Measurements from ENCODE around the gene RAD51B.

The RAD51B gene

DNA sequence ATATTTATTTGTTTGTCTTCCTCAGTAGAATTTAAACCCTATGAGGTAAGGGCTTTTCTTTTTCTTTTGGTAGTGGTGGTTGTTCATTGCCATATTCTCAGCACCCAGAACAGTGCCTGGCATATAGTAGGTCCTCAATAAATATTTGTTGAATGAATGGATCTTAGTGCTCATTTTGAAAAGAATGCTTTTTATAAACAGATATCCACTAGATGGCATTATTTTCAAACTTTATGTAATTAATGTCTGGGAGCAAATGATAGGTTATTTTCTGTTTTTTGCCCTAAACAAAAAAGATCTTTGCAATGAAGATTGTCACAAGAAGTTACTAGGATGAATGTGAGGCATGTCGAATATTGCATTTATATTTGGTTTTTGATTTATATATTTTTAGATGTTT lies 64.1 kb downstream of the RAD51B start:
- no peak for TF ChIP-seq TAF1 (IDR thresholded peaks at IDR 0.05; ENCODE audit: low read depth, low read length)
- TF ChIP-seq POU2F2 (IDR thresholded peaks at IDR 0.05; ENCODE audit: low read depth, low read length), result no peak
- TF ChIP-seq POLR2AphosphoS5 (IDR thresholded peaks at IDR 0.05; ENCODE audit: low read depth, low read length), result no peak
- TF ChIP-seq POLR2A (IDR thresholded peaks at IDR 0.05; ENCODE audit: low read depth, low read length), result no peak
- TF ChIP-seq PAX5 (IDR thresholded peaks at IDR 0.05; ENCODE audit: insufficient read depth, low read length, severe bottlenecking), result no peak
- no peak for TF ChIP-seq SPI1 (IDR thresholded peaks at IDR 0.05; ENCODE audit: low read depth, low read length)
- FAIRE-seq, result no peak
- DNase-seq (ENCODE audit: insufficient read length, low spot score), result no peak

DNA sequence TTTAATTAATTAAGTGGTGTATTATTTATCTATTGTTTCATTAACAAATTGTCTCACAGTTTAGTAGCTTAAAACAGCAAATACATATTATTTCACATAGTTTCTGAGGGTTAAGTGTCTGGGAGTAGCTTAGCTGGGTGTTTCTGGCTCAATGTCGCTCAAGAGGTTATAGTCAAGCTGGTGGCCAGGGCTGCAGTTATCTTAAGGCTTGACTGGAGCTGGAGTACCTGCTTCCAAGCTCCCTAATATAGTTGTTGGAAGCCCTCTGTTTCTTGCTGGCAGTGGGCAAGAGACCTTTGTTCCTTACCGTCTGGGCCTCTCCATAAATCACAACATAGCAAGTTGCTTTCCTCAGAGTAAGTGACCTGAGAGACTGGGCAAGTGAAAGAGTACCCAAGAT lies 66.6 kb downstream of the RAD51B start:
- FAIRE-seq (no peak), DNase-seq (ENCODE audit: insufficient read length, low spot score) (no peak)
- no peak for TF ChIP-seq POLR2AphosphoS5 (IDR thresholded peaks at IDR 0.05; ENCODE audit: low read depth, low read length)
- TF ChIP-seq SPI1 (IDR thresholded peaks at IDR 0.05; ENCODE audit: low read depth, low read length), result no peak
- no peak for TF ChIP-seq POU2F2 (IDR thresholded peaks at IDR 0.05; ENCODE audit: low read depth, low read length)
- no peak for TF ChIP-seq TAF1 (IDR thresholded peaks at IDR 0.05; ENCODE audit: low read depth, low read length)
- TF ChIP-seq PAX5 (IDR thresholded peaks at IDR 0.05; ENCODE audit: insufficient read depth, low read length, severe bottlenecking), result no peak
- no peak for TF ChIP-seq POLR2A (IDR thresholded peaks at IDR 0.05; ENCODE audit: low read depth, low read length)

DNA sequence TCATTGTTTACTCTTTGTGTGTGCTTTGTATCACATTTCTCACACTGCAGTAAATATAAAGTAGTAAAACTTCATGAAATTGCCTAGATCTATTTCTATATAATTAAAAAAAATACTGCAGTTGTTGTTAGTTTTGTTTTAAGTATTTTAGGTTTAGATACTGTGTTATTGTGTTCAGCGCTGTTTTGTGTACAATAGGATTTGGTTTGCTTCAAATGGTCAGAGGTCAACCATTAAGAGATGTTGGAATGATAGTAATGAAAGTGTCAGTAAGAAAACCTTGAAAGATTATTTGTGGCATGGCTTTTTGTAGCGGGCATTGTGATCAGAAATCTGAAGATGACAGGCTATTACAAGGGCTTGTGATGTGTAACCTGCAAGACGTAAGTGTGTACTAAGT lies 67.9 kb downstream of the RAD51B start:
- no peak for DNase-seq (ENCODE audit: insufficient read length, low spot score)
- TF ChIP-seq POLR2AphosphoS5 (IDR thresholded peaks at IDR 0.05; ENCODE audit: low read depth, low read length) (no peak), PAX5 (IDR thresholded peaks at IDR 0.05; ENCODE audit: insufficient read depth, low read length, severe bottlenecking) (no peak), POU2F2 (IDR thresholded peaks at IDR 0.05; ENCODE audit: low read depth, low read length) (no peak), POLR2A (IDR thresholded peaks at IDR 0.05; ENCODE audit: low read depth, low read length) (no peak), SPI1 (IDR thresholded peaks at IDR 0.05; ENCODE audit: low read depth, low read length) (no peak), TAF1 (IDR thresholded peaks at IDR 0.05; ENCODE audit: low read depth, low read length) (no peak)
- FAIRE-seq, result no peak

GRCh38 chr14:67889455-67889854 lies 69.9 kb downstream of the RAD51B start:
- TF ChIP-seq POLR2AphosphoS5 (IDR thresholded peaks at IDR 0.05; ENCODE audit: low read depth, low read length), result no peak
- no peak for TF ChIP-seq SPI1 (IDR thresholded peaks at IDR 0.05; ENCODE audit: low read depth, low read length)
- TF ChIP-seq PAX5 (IDR thresholded peaks at IDR 0.05; ENCODE audit: insufficient read depth, low read length, severe bottlenecking), result no peak
- TF ChIP-seq POU2F2 (IDR thresholded peaks at IDR 0.05; ENCODE audit: low read depth, low read length), result no peak
- TF ChIP-seq TAF1 (IDR thresholded peaks at IDR 0.05; ENCODE audit: low read depth, low read length), result no peak
- TF ChIP-seq POLR2A (IDR thresholded peaks at IDR 0.05; ENCODE audit: low read depth, low read length), result no peak
- DNase-seq (ENCODE audit: insufficient read length, low spot score) (no peak), FAIRE-seq (no peak)

DNA sequence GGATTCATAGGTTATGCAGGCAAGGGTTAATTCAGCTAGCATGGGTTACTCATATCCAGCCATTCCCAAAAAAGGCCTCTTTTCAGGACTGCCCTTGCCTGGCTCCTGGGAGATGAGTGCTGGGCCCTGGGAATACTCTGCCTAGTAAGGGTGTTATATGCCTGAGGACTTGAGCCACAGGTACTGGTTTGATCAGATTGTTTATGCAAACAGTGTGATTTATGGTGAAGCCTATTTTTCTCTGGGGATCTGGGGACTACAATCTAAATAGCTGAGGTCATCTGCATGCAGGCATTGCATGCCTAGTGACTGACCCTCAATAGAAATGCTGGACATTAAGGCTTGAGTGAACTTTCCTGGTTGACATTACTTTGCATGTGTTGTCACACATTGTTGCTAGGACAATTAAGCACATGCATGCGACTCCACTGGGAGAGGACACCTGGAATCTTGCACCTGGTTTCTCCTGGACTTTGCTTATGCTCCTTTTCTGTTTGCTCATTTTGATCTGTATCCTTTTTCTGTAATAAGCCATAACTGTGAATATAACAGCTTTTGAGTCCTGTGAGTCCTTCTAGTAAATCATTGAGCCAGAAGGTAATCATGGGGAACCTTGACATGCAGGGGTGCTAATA lies 73.0 kb downstream of the RAD51B start:
- FAIRE-seq, result no peak
- TF ChIP-seq POLR2A (IDR thresholded peaks at IDR 0.05; ENCODE audit: low read depth, low read length) (no peak), SPI1 (IDR thresholded peaks at IDR 0.05; ENCODE audit: low read depth, low read length) (no peak), POU2F2 (IDR thresholded peaks at IDR 0.05; ENCODE audit: low read depth, low read length) (no peak), PAX5 (IDR thresholded peaks at IDR 0.05; ENCODE audit: insufficient read depth, low read length, severe bottlenecking) (no peak), TAF1 (IDR thresholded peaks at IDR 0.05; ENCODE audit: low read depth, low read length) (no peak), POLR2AphosphoS5 (IDR thresholded peaks at IDR 0.05; ENCODE audit: low read depth, low read length) (no peak)
- DNase-seq (ENCODE audit: insufficient read length, low spot score), result no peak

GRCh38 chr14:67900231-67900630 lies 80.7 kb downstream of the RAD51B start:
- FAIRE-seq (no peak), DNase-seq (ENCODE audit: insufficient read length, low spot score) (no peak)
- TF ChIP-seq POLR2AphosphoS5 (IDR thresholded peaks at IDR 0.05; ENCODE audit: low read depth, low read length) (no peak), POLR2A (IDR thresholded peaks at IDR 0.05; ENCODE audit: low read depth, low read length) (no peak), SPI1 (IDR thresholded peaks at IDR 0.05; ENCODE audit: low read depth, low read length) (no peak), PAX5 (IDR thresholded peaks at IDR 0.05; ENCODE audit: insufficient read depth, low read length, severe bottlenecking) (no peak), TAF1 (IDR thresholded peaks at IDR 0.05; ENCODE audit: low read depth, low read length) (no peak), POU2F2 (IDR thresholded peaks at IDR 0.05; ENCODE audit: low read depth, low read length) (no peak)

DNA sequence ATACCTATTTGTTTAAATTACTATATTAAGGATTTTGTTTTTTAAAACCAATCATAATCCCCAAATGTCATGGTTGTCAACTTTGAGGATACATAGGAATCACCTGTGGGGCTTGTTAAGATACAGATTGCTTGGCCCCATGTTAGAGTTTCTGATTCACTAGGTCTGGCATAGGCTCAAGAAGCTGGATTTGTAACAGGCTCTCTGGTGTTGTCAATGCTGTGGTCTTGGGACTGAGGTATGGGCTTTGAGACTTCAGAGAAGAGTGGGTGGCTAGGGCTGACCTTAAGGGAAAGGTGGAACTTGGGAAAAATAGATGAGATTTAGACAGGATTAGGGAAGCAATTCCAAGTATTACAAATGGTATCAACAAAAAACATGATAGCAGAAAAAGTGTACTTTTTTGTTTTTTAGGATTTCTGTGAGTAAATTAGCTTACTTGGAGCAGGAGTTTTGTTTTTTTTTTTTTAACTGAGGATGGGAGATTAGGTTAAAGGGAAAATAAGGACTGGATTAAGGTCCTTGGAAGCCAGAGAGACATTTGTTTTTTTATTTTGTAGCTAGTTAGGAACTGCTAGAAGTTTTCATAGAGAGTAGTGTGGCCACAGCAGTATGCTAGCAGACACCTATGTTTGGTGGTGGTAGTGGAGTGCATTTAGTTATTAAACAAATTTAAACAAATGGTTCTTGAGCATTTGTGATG lies 88.6 kb downstream of the RAD51B start:
- TF ChIP-seq SPI1 (IDR thresholded peaks at IDR 0.05; ENCODE audit: low read depth, low read length) (no peak), POLR2AphosphoS5 (IDR thresholded peaks at IDR 0.05; ENCODE audit: low read depth, low read length) (no peak), PAX5 (IDR thresholded peaks at IDR 0.05; ENCODE audit: insufficient read depth, low read length, severe bottlenecking) (no peak), POU2F2 (IDR thresholded peaks at IDR 0.05; ENCODE audit: low read depth, low read length) (no peak), POLR2A (IDR thresholded peaks at IDR 0.05; ENCODE audit: low read depth, low read length) (no peak), TAF1 (IDR thresholded peaks at IDR 0.05; ENCODE audit: low read depth, low read length) (no peak)
- FAIRE-seq (no peak), DNase-seq (ENCODE audit: insufficient read length, low spot score) (no peak)

GRCh38 chr14:67911562-67911961 lies 92.0 kb downstream of the RAD51B start:
- TF ChIP-seq POLR2AphosphoS5 (IDR thresholded peaks at IDR 0.05; ENCODE audit: low read depth, low read length) (no peak), TAF1 (IDR thresholded peaks at IDR 0.05; ENCODE audit: low read depth, low read length) (no peak), POU2F2 (IDR thresholded peaks at IDR 0.05; ENCODE audit: low read depth, low read length) (no peak), POLR2A (IDR thresholded peaks at IDR 0.05; ENCODE audit: low read depth, low read length) (no peak), PAX5 (IDR thresholded peaks at IDR 0.05; ENCODE audit: insufficient read depth, low read length, severe bottlenecking) (no peak), SPI1 (IDR thresholded peaks at IDR 0.05; ENCODE audit: low read depth, low read length) (no peak)
- DNase-seq (ENCODE audit: insufficient read length, low spot score), result no peak
- FAIRE-seq, result no peak

- TF ChIP-seq TAF1 (IDR thresholded peaks at IDR 0.05; ENCODE audit: low read depth, low read length), result no peak
- no peak for TF ChIP-seq POU2F2 (IDR thresholded peaks at IDR 0.05; ENCODE audit: low read depth, low read length)
- no peak for TF ChIP-seq SPI1 (IDR thresholded peaks at IDR 0.05; ENCODE audit: low read depth, low read length)
- no peak for TF ChIP-seq PAX5 (IDR thresholded peaks at IDR 0.05; ENCODE audit: insufficient read depth, low read length, severe bottlenecking)
- no peak for TF ChIP-seq POLR2A (IDR thresholded peaks at IDR 0.05; ENCODE audit: low read depth, low read length)
- TF ChIP-seq POLR2AphosphoS5 (IDR thresholded peaks at IDR 0.05; ENCODE audit: low read depth, low read length), result no peak
- DNase-seq (ENCODE audit: insufficient read length, low spot score), result no peak
- FAIRE-seq, result no peak
These were observed 96.9 kb downstream of the RAD51B start for GRCh38 chr14:67916430-67916829.

All from GM12891 (cell line).